Neuron (in vitro differentiated cells): Measurements from ENCODE around the gene SCG3.

Experiments used
- H2AFZ ChIP-seq: one replicate; pipeline ENCODE4 v1.6.1; 2013; ENCODE audit warnings: low read depth, mild to moderate bottlenecking, inconsistent platforms, low read length, moderate library complexity
- H3K27me3 ChIP-seq: one replicate; pipeline ENCODE4 v1.6.1; 2013; ENCODE audit warnings: low read length; ENCODE audit not compliant: insufficient read depth
- H3K36me3 ChIP-seq: one replicate; pipeline ENCODE4 v1.6.1; 2013; ENCODE audit warnings: low read length; ENCODE audit not compliant: insufficient read depth
- H3K4me1 ChIP-seq: one replicate; pipeline ENCODE4 v1.6.1; 2013; ENCODE audit warnings: low read length; ENCODE audit not compliant: insufficient read depth
- H3K4me3 ChIP-seq: 2 replicates; pipeline ENCODE4 v1.5.1; 2013; ENCODE audit warnings: mild to moderate bottlenecking, low read length, moderate library complexity
- H3K9me3 ChIP-seq: one replicate; pipeline ENCODE4 v1.6.1; 2013; ENCODE audit warnings: low read length

The SCG3 gene

GRCh38 chr15:51738553-51738952, 57.2 kb downstream of the SCG3 start:
- Histone ChIP-seq H3K27me3 (peaks cover 56% of the 10 kb centered on the region), H3K36me3 (no peaks in the 10 kb centered on the region), H2AFZ (no peak overlapping the region), H3K4me1 (peaks cover 6% of the 10 kb centered on the region), H3K4me3 (no peak overlapping the region), H3K9me3 (no peaks in the 10 kb centered on the region)

- Histone ChIP-seq H3K4me3 (no peak overlapping the region), H3K9me3 (no peaks in the 10 kb centered on the region), H3K36me3 (no peaks in the 10 kb centered on the region), H3K4me1 (peaks cover 5% of the 10 kb centered on the region), H2AFZ (no peak overlapping the region), H3K27me3 (peaks cover 56% of the 10 kb centered on the region)
Measured at GRCh38 chr15:51739061-51739712, 57.9 kb downstream of the SCG3 start.

GRCh38 chr15:51749307-51749706, 68.0 kb downstream of the SCG3 start:
- Histone ChIP-seq H3K4me3 (no peak overlapping the region), H2AFZ (no peak overlapping the region), H3K27me3 (peaks cover 40% of the 10 kb centered on the region), H3K4me1 (peaks cover 10% of the 10 kb centered on the region), H3K36me3 (no peaks in the 10 kb centered on the region), H3K9me3 (no peaks in the 10 kb centered on the region)

GRCh38 chr15:51750186-51750585, 68.9 kb downstream of the SCG3 start:
- Histone ChIP-seq H3K4me3 (no peak overlapping the region), H3K27me3 (peaks cover 36% of the 10 kb centered on the region), H2AFZ (no peak overlapping the region)

GRCh38 chr15:51750792-51751696, 69.7 kb downstream of the SCG3 start, which contains the start of gene TMOD2:
Gene TMOD2 (plus strand): TSS chr15:51751597. CDS start chr15:51766442, 14,845 bp downstream.
- Histone ChIP-seq H3K4me3 (peak within 1 kb of the TSS; percentile 74), H3K9me3 (no peaks in the 10 kb centered on the region), H3K36me3 (no peaks in the 10 kb centered on the region), H3K4me1 (peaks cover 10% of the 10 kb centered on the region), H2AFZ (peak within 1 kb of the TSS; percentile 87), H3K27me3 (peaks cover 33% of the 10 kb centered on the region)

More at GRCh38 chr15:51750186-51750585, 68.9 kb downstream of the SCG3 start:
- Histone ChIP-seq H3K4me1 (peaks cover 10% of the 10 kb centered on the region), H3K36me3 (no peaks in the 10 kb centered on the region), H3K9me3 (no peaks in the 10 kb centered on the region)

GRCh38 chr15:51751697-51752683, 70.7 kb downstream of the SCG3 start:
- H2AFZ ChIP-seq: peak overlapping the region; percentile 87
- peaks cover 33% of the 10 kb centered on the region for H3K27me3 ChIP-seq
- peaks cover 10% of the 10 kb centered on the region for H3K4me1 ChIP-seq

GRCh38 chr15:51752888-51753287, 71.6 kb downstream of the SCG3 start:
- Histone ChIP-seq H3K27me3 (peaks cover 33% of the 10 kb centered on the region), H3K9me3 (no peaks in the 10 kb centered on the region), H3K36me3 (no peaks in the 10 kb centered on the region), H3K4me1 (peaks cover 10% of the 10 kb centered on the region), H3K4me3 (no peak overlapping the region), H2AFZ (no peak overlapping the region)

More at GRCh38 chr15:51751697-51752683, 70.7 kb downstream of the SCG3 start:
- Histone ChIP-seq H3K36me3 (no peaks in the 10 kb centered on the region), H3K9me3 (no peaks in the 10 kb centered on the region), H3K4me3 (peak overlapping the region; percentile 74)

- Histone ChIP-seq H2AFZ (no peak overlapping the region), H3K36me3 (no peaks in the 10 kb centered on the region), H3K27me3 (peaks cover 24% of the 10 kb centered on the region), H3K4me1 (peaks cover 10% of the 10 kb centered on the region), H3K9me3 (no peaks in the 10 kb centered on the region), H3K4me3 (no peak overlapping the region)
Measured at GRCh38 chr15:51754267-51754666, 73.0 kb downstream of the SCG3 start.

GRCh38 chr15:51755790-51756189, 74.5 kb downstream of the SCG3 start:
- Histone ChIP-seq H3K4me1 (peaks cover 10% of the 10 kb centered on the region), H3K9me3 (peaks cover 2% of the 10 kb centered on the region), H3K27me3 (peaks cover 9% of the 10 kb centered on the region), H2AFZ (no peak overlapping the region), H3K4me3 (no peak overlapping the region), H3K36me3 (no peaks in the 10 kb centered on the region)

- peaks cover 7% of the 10 kb centered on the region for H3K4me1 ChIP-seq
- H3K36me3 ChIP-seq: no peaks in the 10 kb centered on the region
Measured at GRCh38 chr15:51756482-51756881, 75.2 kb downstream of the SCG3 start.

GRCh38 chr15:51757450-51757849, 76.1 kb downstream of the SCG3 start:
- peaks cover 2% of the 10 kb centered on the region for H3K4me1 ChIP-seq
- peaks cover 2% of the 10 kb centered on the region for H3K9me3 ChIP-seq
- H3K4me3 ChIP-seq: no peak overlapping the region
- peaks cover 4% of the 10 kb centered on the region for H3K27me3 ChIP-seq
- H3K36me3 ChIP-seq: no peaks in the 10 kb centered on the region
- H2AFZ ChIP-seq: no peak overlapping the region

More at GRCh38 chr15:51756482-51756881, 75.2 kb downstream of the SCG3 start:
- Histone ChIP-seq H3K27me3 (peaks cover 4% of the 10 kb centered on the region), H2AFZ (no peak overlapping the region), H3K4me3 (no peak overlapping the region), H3K9me3 (peaks cover 2% of the 10 kb centered on the region)

GRCh38 chr15:51758645-51759044, 77.3 kb downstream of the SCG3 start:
- no peaks in the 10 kb centered on the region for H3K36me3 ChIP-seq

More at GRCh38 chr15:51758645-51759044, 77.3 kb downstream of the SCG3 start:
- H3K4me3 ChIP-seq: no peak overlapping the region
- H3K4me1 ChIP-seq: no peaks in the 10 kb centered on the region
- peaks cover 2% of the 10 kb centered on the region for H3K9me3 ChIP-seq
- H3K27me3 ChIP-seq: peaks cover 4% of the 10 kb centered on the region
- H2AFZ ChIP-seq: no peak overlapping the region
